Small intestine (tissue), 7 donors: ENCODE results near the gene MYPOP. TPM values are rescaled to one million over a fixed set of nuclear protein-coding genes. Genes with fewer than 3 reads are reported as not detected.
A peak's percentile ranks its signal among the peaks of the same experiment; 100 is the strongest.
"Not testable (repeated sequence)": the region's sequence is repeated elsewhere in the genome, so short reads cannot be mapped to it uniquely, and the experiment has no call there.

Experiments
- DNase-seq, 2 donors: peaks; one replicate each; pipeline versions ENCODE4 v3.0.0 to v3.0.0-alpha.2; 2013
- FAIRE-seq: peaks from 2 replicates; lab custom pipeline; 2012; peaks lifted over from hg19 to GRCh38; lab: Jason Lieb, UNC
- H3K27ac ChIP-seq, 3 donors: one replicate each; pipeline ENCODE4 v1.5.1; 2013; ENCODE audit warnings: low read length in 2 of 3, mild to moderate bottlenecking in 2 of 3, control low read depth in 1 of 3, inconsistent platforms in 1 of 3, low read depth in 1 of 3, moderate library complexity in 1 of 3
- H3K27me3 ChIP-seq, 3 donors: one replicate each; pipeline ENCODE4 v1.6.1; 2013; ENCODE audit warnings: low read length in 3 of 3, inconsistent platforms in 1 of 3; ENCODE audit not compliant: control insufficient read depth in 3 of 3, insufficient read depth in 3 of 3
- H3K36me3 ChIP-seq, 3 donors: one replicate each; pipeline ENCODE4 v1.6.1; 2013; ENCODE audit warnings: low read length in 3 of 3, inconsistent platforms in 1 of 3, low read depth in 1 of 3, mild to moderate bottlenecking in 1 of 3, moderate library complexity in 1 of 3; ENCODE audit not compliant: control insufficient read depth in 3 of 3, insufficient read depth in 2 of 3
- H3K4me1 ChIP-seq, 3 donors: one replicate each; pipeline ENCODE4 v1.6.1; 2013; ENCODE audit warnings: low read length in 2 of 3, inconsistent platforms in 1 of 3, low read depth in 1 of 3, mild to moderate bottlenecking in 1 of 3, moderate library complexity in 1 of 3; ENCODE audit not compliant: control insufficient read depth in 3 of 3, insufficient read depth in 2 of 3
- H3K4me3 ChIP-seq, 3 donors: one replicate each; pipeline ENCODE4 v1.5.1; 2013; ENCODE audit warnings: low read length in 3 of 3, control low read depth in 1 of 3, inconsistent platforms in 1 of 3, low read depth in 1 of 3, mild to moderate bottlenecking in 1 of 3, moderate library complexity in 1 of 3
- H3K9me3 ChIP-seq, 2 donors: one replicate each; pipeline ENCODE4 v1.6.1; 2013; ENCODE audit warnings: low read depth in 1 of 2, low read length in 1 of 2; ENCODE audit not compliant: control insufficient read depth in 2 of 2, insufficient read depth in 1 of 2
- WGBS, 3 donors: extraction: QIAGEN DNeasy Blood & Tissue Kit; methylation state at CpG; one replicate each; pipeline ENCODE4 v1.1.7; 2013; 5-methylcytosine and 5-hydroxymethylcytosine counted together
- polyA plus RNA-seq, 4 donors: library from polyadenylated mRNA; stranded (reverse) in 3 of 4; unstranded in 1 of 4; fragments of 200-250 nt in 3 of 4; fragments of 120-200 nt in 1 of 4; gene quantifications; one replicate each; pipeline versions ENCODE4 v1.2.1 to v1.2.3, GENCODE V29; 2013
- donor health status: healthy with polysubstance abuse.
- donor health status: control.
- donor health status: control.
- donor health status: Bipolar disorder and iron deficiency.
- donor health status: healthy.

MYPOP gene
- polyA plus RNA-seq, 4 donors, result 4.8 to 10.7 (median 8.4) TPM

DNA sequence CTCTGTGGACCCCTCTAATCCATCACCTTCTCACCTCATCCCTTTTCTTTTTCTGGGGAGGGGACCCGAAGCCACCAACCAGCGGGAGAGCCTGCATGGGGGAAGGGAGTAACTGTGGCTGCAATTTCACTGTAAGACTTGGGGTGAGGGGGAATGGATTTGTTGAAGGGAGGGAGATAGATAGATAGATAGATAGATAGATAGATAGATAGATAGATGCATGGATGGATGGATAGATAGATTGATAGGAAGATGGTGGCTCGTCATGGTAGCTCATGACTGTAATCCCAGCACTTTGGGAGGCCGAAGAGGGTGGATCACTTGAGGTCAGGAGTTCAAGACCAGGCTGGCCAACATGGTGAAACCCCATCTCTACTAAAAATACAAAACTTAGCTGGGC lies 35.2 kb downstream of the MYPOP start:
- not testable (repeated sequence) for DNase-seq, H3K27me3 ChIP-seq, H3K9me3 ChIP-seq, FAIRE-seq
- Histone ChIP-seq H3K4me1 (peaks cover 0 to 14% (median 0%) of the 10 kb centered on the region in 3 donors), H3K4me3 (peak overlapping the region in 2 of 3 donors; percentile 39 to 64), H3K36me3 (peaks cover 0 to 18% (median 0%) of the 10 kb centered on the region in 3 donors), H3K27ac (peak overlapping the region in 2 of 3 donors; percentile 65 to 75)
- 33 to 63% (median 52%) methylated on average over 3 to 4 of the region's 4 CpGs for WGBS, 3 donors

DNA sequence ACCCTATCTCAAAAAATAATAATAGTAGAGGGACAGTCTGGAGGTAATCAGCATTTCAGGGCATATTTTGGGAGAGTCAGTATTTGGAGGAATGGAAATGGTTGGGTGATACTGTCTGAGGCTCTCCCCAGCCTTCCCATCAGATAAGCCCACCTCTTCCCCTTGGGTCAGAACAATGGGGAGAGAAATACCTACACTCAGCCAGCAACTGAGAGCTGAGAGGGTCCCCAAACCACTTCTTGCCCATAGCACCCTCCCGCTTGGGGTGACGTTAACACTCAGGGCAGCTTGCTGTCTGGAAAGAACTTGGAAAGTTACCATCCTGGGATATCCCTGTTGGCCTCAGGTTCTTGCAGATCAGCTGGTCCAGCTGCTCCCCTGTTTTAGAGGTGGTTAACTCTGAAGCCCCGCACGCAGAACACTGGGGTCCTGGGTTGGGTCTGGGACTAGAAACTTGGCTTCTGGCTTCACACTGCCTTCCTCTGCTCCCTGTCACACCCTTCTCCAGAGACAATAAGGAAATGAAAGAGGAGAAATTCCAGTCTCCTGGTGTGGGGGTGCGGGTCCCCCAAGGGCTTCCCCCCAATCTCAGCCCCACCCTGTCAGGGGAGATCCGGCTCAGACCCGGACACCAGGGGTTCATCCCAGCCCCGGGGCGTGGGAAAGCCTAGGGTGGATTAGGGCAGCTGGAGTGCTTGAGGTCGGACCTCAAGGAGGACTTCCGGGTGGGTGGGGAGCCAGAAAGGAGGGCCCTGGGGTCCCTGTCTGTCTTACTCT lies 35.8 kb downstream of the MYPOP start:
- FAIRE-seq (no peak), DNase-seq (peak; percentile 76 to 79)
- Histone ChIP-seq H3K27ac (peak overlapping the region; percentile 52 to 75 (median 65)), H3K36me3 (peaks cover 0 to 12% (median 0%) of the 10 kb centered on the region in 3 donors), H3K9me3 (no peaks in the 10 kb centered on the region), H3K4me3 (peak overlapping the region; percentile 17 to 64 (median 39)), H3K27me3 (peaks cover 0 to 7% (median 0%) of the 10 kb centered on the region in 3 donors), H3K4me1 (peaks cover 0 to 14% (median 0%) of the 10 kb centered on the region in 3 donors)
- WGBS, 3 donors, result 9 to 47% (median 41%) methylated on average over 11 of the region's 11 CpGs

DNA sequence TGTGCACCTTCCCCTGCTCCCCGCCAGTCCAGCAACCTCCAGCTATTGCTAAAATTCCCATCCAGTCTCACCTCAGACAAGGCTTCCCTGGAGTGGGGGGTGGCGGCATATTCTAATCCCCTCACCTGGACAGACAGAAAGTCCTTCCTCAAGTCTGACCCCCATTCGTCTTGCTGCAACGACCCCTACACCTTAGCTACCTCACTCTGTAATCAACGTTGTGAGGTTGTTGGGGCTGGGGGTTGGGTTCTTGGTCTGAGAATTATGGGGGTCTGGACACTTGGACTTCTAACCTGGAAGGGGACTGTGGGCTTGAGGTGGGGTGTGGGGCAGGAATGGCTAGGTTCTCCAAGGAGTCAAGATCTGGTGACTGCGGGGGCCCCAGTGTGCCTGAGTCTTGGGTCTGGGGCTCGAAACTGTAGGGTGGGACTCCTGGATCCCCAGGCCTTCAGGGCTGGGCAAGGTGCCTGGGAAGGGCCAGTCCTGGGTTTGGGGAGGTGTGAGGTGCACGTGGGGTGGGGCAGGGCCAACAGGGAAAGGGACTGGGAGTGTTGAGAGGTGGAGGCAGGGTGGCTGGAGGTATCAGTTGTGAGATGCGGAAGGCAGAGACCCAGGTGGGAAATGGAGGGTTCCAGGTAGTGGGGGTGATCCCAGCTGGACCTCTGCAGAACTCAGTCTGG lies 37.0 kb downstream of the MYPOP start:
- H3K4me3 ChIP-seq, result peak overlapping the region; percentile 52 to 64 (median 61)
- H3K27ac ChIP-seq, result peak overlapping the region; percentile 37 to 75 (median 57)
- H3K9me3 ChIP-seq, result no peaks in the 10 kb centered on the region
- H3K4me1 ChIP-seq, result peaks cover 0 to 14% (median 0%) of the 10 kb centered on the region in 3 donors
- FAIRE-seq (no peak), DNase-seq (peak; percentile 35 to 36)
- 10 to 50% (median 35%) methylated on average over 9 of the region's 9 CpGs for WGBS, 3 donors
- H3K27me3 ChIP-seq, result peaks cover 0 to 7% (median 0%) of the 10 kb centered on the region in 3 donors
- peaks cover 0 to 12% (median 0%) of the 10 kb centered on the region in 3 donors for H3K36me3 ChIP-seq

- 15 to 28% (median 28%) methylated on average over 12 of the region's 12 CpGs for WGBS, 3 donors
- Histone ChIP-seq H3K36me3 (peaks cover 0 to 18% (median 0%) of the 10 kb centered on the region in 3 donors), H3K27ac (peak overlapping the region; percentile 22 to 77 (median 75)), H3K27me3 (peaks cover 0 to 7% (median 0%) of the 10 kb centered on the region in 3 donors), H3K4me3 (peak overlapping the region; percentile 52 to 64 (median 61)), H3K9me3 (no peaks in the 10 kb centered on the region), H3K4me1 (peaks cover 0 to 14% (median 0%) of the 10 kb centered on the region in 3 donors)
- DNase-seq (peak in 1 of 2 donors; percentile 11), FAIRE-seq (no peak)
Measured at GRCh38 chr19:45864629-45865082, 37.8 kb downstream of the MYPOP start.

DNA sequence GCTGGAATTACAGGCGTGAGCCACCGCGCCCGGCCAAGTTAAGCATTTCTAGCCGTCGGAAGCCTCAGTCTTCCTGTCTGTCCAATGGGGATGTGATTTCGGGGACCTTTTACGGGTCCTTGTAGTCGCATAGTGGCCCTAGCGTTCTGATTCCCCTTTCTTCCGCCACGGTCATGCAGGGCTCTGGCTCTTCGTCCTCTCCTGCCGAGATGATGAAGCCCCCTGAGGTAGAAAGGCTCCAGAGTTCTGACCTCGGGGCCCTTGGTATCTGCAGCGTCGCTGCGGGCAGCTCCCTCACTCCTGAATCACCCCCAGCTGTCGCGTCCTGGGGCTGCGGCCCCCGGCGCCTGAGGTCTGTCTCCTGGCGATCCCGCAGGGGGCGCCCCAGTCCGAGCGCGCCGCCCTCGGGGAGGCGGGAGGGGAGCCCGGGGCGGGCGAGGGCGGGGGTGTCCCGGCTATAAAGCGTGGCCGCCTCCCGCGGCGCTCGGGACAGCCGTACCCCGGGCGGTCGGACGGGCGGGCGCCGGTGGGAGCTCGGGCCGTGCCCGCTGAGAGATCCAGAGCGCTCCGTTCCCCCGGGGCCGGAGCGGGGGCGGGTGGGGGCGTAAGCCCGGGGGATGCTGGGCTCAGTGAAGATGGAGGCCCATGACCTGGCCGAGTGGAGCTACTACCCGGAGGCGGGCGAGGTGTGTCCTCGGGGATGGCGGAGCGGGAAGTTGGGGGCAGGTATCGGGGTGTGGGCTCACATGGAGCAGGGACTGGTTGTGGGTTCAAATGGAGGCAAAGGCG lies 38.4 kb downstream of the MYPOP start, which contains the start of gene FOXA3:
FOXA3 (plus strand) TSS at position 487 of the 789 bp plus-strand sequence; CDS start at position 618, 131 bp downstream.
- peak within 1 kb of the TSS; percentile 52 to 74 (median 61) for H3K4me3 ChIP-seq
- H3K9me3 ChIP-seq, result no peaks in the 10 kb centered on the region
- H3K36me3 ChIP-seq, result peaks cover 0 to 24% (median 5%) of the 10 kb centered on the region in 3 donors
- 2% methylated on average over 49 to 71 of the region's 71 CpGs for WGBS, 3 donors
- peak; percentile 80 to 91 for DNase-seq
- H3K27ac ChIP-seq, result peak within 1 kb of the TSS; percentile 22 to 77 (median 75)
- peaks cover 0 to 14% (median 0%) of the 10 kb centered on the region in 3 donors for H3K4me1 ChIP-seq
- FAIRE-seq, result no peak
- peaks cover 0 to 7% (median 0%) of the 10 kb centered on the region in 3 donors for H3K27me3 ChIP-seq

DNA sequence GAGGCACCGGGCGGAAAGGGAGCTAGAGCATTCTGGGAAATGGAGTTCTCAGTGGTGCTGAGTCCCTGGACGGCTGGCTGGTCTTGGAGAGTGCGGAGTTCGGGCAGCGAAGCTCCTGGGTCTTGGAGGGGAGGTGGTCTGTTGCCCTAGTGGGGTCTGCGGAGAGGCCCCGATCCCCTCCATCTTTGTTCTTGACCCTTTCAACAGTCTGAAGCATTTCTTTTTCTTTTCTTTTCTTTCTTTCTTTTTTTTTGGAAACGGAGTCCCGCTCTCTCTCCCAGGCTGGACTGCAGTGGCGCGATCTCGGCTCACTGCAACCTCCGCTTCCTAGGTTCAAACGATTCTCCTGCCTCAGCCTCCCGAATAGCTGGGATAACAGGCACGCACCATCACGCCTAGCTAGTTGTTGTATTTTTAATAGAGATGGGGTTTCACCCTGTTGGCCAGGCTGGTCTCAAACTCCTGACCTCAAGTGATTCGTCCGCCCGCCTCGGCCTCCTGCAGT lies 39.0 kb downstream of the MYPOP start:
- 3% methylated on average over 22 of the region's 22 CpGs for WGBS, 3 donors
- DNase-seq, result no peak
- Histone ChIP-seq H3K4me3 (peak overlapping the region; percentile 51 to 74 (median 52)), H3K27ac (peak overlapping the region in 1 of 3 donors; percentile 54), H3K9me3 (no peaks in the 10 kb centered on the region), H3K36me3 (peaks cover 2 to 29% (median 8%) of the 10 kb centered on the region in 3 donors), H3K27me3 (peaks cover 0 to 7% (median 0%) of the 10 kb centered on the region in 3 donors), H3K4me1 (peaks cover 0 to 14% (median 0%) of the 10 kb centered on the region in 3 donors)
- no peak for FAIRE-seq

- peak; percentile 99 for DNase-seq
- Histone ChIP-seq H3K36me3 (peaks cover 2 to 28% (median 8%) of the 10 kb centered on the region in 3 donors), H3K9me3 (no peaks in the 10 kb centered on the region), H3K27ac (peak within 1 kb of the TSS; percentile 58 to 94 (median 93)), H3K27me3 (peaks cover 0 to 7% (median 0%) of the 10 kb centered on the region in 3 donors), H3K4me1 (peaks cover 0 to 14% (median 0%) of the 10 kb centered on the region in 3 donors), H3K4me3 (peak within 1 kb of the TSS; percentile 70 to 80 (median 74))
- 0% methylated on average over 53 to 65 of the region's 65 CpGs for WGBS, 3 donors
- FAIRE-seq, result no peak
Measured at GRCh38 chr19:45862564-45863334, 39.7 kb downstream of the MYPOP start, which contains the start of gene SYMPK. Gene SYMPK, minus strand, starts transcription at chr19:45863147. Its CDS starts 8,652 bp downstream, at chr19:45854495.
